Activated T-cell treated with anti-CD3 and anti-CD28 coated beads for 24 hours (primary cell): ENCODE measurements around the gene URB2.
"Not testable (repeated sequence)": the region's sequence is repeated elsewhere in the genome, so short reads cannot be mapped to it uniquely, and the experiment has no call there.

ENCODE experiments used
- DNase-seq: peaks from one replicate; pipeline ENCODE4 v3.0.0-alpha.2; 2020; ENCODE audit warnings: low read depth

URB2 gene

DNA sequence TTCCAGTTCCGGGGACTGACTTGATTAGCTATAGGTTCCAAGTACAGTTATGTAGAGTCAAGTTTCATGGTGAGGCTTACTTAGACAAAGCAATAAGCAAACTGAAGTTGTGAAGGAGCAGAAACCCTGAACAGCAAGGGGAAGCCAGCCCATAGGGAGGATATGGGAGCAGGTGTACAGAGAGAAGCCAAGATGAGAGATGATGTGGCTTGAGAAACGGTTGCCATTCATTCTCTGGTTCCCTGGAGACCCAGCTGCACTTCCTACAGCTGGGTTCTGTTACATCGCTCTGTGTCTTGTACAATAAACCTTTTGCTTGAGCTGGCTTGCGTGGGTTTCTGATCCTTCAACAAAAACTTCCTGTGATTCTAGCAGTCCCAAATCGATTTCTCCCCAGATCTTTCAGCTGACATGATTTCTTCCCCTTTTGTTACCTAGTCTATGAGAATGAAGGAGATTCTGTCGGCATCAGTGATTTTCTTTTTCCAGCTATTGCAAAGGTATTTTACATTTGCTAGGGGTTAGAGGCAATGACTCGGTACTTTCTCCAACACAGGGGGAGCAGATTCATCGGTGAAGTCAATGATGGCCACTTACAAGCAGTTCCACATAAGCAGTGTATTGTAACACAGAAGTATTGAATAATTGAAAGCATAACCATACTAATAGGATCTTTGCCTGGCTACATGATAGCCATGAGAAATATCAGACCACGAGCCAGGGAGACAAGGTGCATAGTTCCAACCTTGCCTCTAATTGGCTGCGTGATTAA, 67.3 kb downstream of the URB2 start:
- no peak for DNase-seq

DNA sequence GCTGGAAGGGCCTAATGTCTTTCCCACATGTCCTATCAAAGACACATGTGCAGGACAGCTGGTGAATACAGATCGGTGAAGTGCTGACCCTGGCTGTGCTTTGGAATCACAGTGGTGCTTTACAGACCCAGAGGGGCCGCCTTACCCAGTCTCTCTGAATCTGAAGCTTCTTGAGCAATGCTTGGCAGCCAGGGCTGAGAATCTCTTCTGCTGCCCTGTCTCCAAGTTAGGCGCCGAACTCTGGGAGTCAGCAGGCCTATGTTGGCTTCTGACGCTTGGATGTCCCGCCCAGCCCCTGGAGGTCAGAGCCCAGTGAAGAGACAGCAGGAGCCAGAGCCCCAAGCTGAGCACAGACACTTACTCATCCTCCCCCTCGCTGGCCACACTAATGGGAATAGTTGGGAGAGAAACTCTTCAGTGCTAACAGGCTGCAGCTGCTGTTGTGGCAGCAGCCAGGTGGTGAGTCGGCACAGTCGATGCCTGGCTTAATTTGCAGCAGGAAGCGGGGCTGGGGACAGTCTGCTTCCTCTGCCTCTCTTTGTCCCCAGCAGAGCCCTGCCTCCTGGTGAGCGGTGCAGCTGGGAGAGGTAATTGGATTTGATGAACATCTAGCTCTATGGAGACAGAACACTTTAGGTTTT, 68.1 kb downstream of the URB2 start:
- DNase-seq = no peak

DNA sequence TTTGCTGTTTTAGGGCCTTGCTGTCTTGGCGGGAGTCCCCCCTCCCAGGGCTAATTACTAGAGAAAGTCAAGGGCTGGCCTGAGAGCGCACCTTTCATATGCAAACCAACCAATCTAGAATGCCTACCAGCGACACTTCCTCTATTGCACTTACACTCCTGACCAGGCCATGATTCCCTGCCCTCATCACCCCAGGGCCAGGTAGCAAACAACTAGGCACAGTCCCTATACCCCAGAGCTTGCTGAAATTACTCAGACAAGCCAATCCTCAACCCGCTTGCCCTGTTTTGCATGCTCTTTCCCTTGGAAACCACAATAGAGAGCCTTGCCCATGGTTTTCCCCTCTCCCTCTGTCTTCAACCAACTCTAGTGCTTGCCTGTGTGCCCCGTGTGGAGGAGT, 70.3 kb downstream of the URB2 start:
- DNase-seq = no peak

DNA sequence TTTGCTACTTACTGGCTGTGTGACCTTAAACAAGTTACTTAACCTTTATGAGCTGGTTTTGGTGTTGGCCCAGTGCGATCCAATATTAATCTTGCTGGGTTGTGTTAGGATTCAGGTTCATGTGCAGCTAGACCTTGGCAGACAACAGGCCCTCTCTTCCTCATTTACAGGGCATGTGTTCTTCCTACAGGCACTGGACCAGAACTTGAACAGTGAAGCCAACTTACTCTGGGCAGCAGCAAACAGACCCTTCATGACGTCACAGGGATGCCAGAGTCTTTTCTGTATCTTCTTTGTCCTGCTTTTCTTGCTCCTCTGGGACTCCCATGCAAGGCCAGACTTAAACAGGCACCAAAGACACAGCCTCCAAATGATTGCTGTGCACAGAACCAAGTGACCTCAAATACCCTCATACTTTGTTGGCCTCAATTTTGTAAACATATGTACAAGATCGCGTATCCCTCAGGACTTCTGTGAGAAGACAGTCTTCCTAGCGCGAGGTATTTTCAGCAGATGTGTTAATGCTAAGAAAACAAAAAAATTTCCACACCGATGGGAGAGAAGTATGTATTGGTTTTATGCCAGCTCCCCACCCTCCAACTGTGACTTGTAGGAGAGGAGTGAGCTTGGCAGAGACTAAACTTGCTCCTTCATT, 73.7 kb downstream of the URB2 start:
- DNase-seq = no peak

DNA sequence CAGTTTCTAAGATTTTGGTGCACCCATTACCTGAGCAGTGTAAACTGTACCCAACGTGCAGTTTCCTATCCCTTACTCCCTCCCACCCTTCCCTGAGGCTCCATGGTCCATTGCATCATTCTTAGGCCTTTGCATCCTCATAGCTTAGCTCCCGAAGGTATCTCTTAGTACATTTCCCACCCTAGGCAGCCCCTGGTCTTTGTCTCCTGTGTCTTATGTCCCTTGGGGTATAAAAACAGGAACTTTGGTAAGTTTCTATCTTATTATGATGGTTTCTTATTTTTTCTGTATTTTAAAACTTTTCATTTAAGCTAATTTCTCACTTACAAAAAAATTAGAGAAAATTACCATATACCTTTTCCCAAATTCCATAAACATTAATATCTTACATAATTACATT, 78.1 kb downstream of the URB2 start:
- no peak for DNase-seq

DNA sequence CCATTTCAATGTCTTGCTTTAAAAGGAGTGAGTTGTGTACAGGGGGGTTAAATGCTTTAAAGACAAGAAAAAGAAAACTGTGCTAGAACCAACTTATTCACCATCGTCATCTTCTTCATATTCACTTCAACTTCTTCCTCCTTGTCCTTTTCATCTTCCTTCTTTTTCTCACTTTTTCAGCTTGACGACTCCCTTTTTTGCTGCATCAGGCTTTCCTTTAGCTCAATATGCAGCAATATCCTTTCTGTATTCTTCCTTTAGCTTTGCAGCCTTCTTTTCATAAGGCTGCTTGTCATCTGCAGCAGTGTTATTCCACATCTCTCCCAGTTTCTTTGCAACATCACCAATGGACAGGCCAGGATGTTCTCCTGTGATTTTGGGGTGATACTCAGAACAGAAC, 79.1 kb downstream of the URB2 start:
- not testable (repeated sequence) for DNase-seq

DNA sequence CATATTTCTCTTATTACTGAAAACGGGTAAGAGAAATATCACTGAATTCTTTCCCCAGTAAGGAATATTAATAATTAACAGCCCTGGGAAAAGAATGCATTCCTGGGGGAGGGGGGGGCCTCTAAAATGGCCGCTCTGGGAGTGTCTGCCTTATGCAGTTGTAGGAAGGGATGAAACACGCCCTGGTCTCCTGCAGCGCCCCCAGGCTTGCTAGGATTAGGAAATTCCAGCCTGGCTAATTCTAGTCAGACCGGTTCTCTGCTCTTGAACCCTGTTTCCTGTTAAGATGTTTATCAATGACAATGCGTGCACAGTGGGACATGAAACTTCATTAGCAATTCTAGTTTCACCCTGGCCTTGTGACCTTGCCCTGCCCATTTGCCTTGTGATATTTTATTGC, 81.1 kb downstream of the URB2 start:
- not testable (repeated sequence) for DNase-seq

DNA sequence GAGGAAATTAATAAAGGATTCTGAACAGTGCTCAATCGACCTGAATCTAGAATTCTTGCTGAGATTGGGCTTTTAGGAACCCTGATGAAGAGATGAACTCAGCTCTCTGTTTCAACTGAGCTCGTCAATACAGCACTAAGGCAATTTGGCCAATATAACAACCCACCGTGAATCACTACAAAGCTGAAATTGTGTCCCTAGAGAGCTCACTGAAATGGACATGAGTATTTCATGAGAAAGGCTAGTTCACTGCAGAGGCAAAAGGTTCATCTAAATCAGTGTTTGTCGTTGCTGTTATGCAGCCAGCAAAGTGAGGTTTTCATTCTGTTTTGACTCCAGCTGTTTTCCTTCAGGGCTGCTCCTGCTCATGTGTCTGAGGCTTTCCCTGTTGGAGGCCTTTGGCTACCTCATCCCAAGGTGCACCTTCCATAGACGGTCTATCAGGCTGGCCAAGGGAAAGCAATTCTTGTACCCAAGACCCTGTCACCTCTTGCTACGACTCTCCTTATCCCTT, 83.5 kb downstream of the URB2 start:
- DNase-seq = no peak
